ENCODE measurements around the gene LRRC18.

LRRC18 gene

DNA sequence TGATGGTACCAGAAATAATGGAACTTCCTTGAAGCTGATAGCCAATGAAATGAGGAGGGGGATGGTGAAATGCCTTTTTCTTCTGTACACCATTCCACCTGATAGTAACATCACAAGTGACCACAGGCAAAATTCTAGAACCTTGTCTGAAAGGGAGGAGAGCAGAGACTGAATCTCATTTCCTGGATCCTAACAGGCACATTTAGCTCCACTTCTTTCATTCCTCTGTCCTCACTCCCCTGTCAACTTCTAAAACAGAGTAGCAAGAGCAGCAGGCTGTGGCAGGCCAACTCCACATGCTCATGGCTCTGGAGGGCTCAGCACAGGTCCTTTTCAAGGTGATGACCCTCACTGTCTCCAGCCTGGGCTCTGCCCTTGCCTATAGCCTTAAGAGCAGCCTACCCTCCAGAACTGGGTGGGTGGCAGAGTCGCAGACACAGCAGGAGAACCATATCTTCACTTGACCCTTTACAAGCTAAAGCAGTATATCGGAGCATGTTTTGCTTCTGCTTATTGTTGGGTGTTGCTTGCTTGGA, at the start of gene LRRC18:
TSS of gene LRRC18 (minus strand) at position 51 of the 536 bp plus-strand sequence. CDS start 25,685 bp downstream, outside the sequence.
- DNase-seq (ENCODE audit: low read depth in 2 of 2), result no peak

GRCh38 chr10:48985621-48986158, 46.0 kb upstream of the LRRC18 start:
- DNase-seq (ENCODE audit: low read depth in 2 of 2), result no peak

DNA sequence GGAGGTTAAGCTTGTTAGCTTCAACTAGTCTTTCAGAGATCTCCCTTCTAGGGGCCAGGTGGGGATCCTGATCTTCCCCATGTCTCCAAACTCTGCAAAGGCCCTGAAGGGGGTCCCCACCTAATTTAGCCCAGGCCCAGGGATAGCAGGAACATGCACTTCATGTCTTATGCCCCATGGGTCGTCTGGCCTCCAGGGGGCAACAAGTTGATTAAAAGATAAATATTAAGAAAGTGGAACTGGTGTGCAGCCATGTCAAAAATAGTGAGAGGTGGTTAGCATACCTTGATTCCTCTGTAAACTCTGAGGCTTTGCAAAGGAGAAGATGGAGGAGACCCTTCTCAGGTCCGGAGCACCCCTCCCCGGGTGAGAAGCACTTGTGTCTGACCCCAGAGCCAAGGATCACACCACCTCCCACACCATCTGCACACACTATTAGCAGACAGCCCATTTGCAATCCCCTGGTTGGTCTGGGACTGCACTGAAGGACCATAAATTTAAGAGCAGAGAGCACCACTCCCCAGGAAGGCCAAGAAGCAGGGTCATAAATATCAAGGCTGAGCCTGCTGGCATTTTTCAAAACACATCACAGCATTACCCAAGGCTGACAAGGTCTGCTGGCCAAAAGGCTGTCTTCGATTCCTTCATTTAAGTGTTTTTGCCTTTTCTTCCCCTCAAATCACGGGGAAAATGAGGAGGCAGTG, 44.2 kb upstream of the LRRC18 start:
- no peak for DNase-seq (ENCODE audit: low read depth in 2 of 2)

DNA sequence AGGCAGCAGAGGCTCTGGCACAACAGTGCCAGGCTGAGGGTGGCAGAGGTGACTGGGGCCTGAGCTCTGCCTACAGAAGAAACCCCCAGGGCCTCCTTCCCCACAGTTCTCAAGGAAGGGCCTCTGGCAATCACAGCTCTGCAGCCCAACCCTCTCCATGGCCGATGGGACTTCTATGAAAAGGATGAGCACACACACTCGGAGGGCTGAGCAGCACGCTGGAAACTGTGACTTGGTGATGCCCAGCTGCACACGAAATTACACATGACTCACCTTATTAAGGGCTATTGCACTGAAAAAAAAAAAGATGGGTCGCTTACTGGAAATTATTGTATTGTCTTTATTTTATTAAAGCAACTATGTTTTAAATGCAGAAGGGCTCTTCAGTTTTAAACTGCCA, 42.9 kb upstream of the LRRC18 start:
- DNase-seq (ENCODE audit: low read depth in 2 of 2), result no peak

- peak; percentile 3 to 10 for DNase-seq (ENCODE audit: low read depth in 2 of 2)
Measured at GRCh38 chr10:48981310-48981907, 41.8 kb upstream of the LRRC18 start.

DNA sequence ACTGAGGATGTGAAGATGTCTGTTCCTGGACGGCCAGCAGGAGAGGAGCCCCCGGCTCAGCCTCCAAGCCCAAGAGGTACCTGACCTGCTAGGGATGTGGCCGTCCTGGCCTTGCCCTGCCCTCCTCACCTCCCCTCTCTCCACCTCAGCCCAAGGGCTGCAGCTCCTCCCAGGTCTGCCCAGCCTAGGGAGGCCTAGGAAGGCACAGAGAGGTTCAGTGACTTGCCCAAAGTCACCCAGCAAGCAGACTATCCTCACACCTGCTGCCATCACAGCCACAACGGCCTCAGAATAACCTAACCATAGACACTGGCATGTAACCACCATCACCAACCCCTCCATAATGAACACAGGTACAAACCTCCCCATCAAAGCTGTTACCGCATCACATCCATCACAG, 38.7 kb upstream of the LRRC18 start:
- DNase-seq (ENCODE audit: low read depth in 2 of 2), result no peak

DNA sequence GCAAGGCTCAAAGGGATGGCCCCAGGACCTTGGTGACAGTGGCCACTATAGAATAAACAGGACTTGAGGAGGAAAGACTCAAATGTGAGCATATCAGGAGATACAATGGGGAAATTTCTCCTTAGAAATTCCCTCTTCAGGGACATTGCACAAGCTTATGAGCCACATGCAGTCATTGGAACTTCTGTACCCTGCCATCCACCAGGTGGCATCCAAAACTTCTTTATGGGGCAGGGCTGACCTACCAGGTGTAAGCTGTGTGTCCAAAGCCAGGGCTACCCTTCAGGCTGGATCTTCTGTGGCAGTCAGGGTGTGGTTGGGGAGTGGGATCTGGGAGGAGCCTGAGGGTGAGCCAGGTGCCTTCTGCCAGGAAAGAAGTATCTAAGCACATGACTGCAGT, 36.6 kb upstream of the LRRC18 start:
- DNase-seq (ENCODE audit: low read depth in 2 of 2), result no peak

GRCh38 chr10:48974510-48975156, 35.0 kb upstream of the LRRC18 start:
- no peak for DNase-seq (ENCODE audit: low read depth in 2 of 2)

DNA sequence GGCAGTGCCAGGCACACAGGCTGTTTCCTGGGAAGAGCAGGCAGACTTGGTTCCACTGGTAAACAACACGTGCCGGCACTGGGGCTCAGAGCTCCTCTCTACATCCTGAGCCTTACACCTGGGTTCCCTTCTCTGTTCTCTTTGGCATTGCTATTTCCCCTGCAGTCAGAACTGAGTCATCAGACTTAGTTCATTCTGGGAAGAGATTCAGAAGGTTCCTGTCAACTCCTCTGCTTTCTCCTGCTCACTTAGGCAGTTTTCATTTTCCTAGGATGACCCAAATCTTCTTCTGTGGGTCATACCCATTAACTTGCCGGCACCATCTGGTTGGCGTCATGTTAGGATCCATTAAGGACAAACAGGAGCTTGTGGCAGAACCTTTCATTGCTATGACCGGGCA, 33.4 kb upstream of the LRRC18 start:
- DNase-seq (ENCODE audit: low read depth in 2 of 2), result no peak

DNA sequence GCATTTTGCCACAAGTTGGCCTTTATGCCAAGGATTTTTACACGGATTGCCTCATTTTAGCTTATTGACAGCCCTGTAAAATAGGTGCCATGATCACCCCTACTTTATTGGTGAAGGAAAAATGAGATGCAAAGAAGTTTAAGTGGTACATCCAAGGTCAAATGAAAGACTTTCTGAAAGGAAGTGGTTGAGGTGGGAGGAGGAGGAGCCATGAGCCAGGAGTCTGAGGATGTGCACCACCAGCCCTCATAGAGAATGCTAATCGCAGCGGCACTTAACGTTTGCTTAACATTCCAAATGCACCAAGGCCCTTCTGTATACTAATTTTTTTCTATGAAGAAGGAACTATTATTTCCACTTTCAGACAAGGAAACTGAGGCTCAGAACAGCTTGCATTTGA, 31.0 kb upstream of the LRRC18 start:
- DNase-seq (ENCODE audit: low read depth in 2 of 2), result no peak

GRCh38 chr10:48970046-48970445, 30.4 kb upstream of the LRRC18 start:
- DNase-seq (ENCODE audit: low read depth in 2 of 2), result no peak

GRCh38 chr10:48968036-48968435, 28.4 kb upstream of the LRRC18 start:
- no peak for DNase-seq (ENCODE audit: low read depth in 2 of 2)

DNA sequence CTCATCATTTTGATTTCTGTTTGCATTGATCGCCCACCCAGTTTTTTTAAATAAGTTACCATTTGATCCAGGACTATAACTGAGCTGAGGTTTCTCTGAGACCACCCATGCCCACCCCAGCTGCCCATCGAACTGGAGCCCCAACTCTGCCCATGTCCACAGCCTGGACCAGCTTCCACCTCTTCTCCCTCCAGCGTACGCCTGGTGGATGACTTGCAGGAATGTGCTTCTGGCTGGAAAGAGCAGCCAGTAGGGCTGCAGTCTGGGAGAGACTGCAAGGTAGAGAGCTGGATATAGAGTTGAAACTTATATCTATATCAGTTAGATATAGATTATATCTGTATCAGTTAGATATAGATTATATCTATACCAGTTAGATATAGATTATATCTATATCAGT, 25.8 kb upstream of the LRRC18 start:
- DNase-seq (ENCODE audit: low read depth in 2 of 2), result no peak

- DNase-seq (ENCODE audit: low read depth in 2 of 2), result no peak
Measured at GRCh38 chr10:48964038-48964437, 24.4 kb upstream of the LRRC18 start.

DNA sequence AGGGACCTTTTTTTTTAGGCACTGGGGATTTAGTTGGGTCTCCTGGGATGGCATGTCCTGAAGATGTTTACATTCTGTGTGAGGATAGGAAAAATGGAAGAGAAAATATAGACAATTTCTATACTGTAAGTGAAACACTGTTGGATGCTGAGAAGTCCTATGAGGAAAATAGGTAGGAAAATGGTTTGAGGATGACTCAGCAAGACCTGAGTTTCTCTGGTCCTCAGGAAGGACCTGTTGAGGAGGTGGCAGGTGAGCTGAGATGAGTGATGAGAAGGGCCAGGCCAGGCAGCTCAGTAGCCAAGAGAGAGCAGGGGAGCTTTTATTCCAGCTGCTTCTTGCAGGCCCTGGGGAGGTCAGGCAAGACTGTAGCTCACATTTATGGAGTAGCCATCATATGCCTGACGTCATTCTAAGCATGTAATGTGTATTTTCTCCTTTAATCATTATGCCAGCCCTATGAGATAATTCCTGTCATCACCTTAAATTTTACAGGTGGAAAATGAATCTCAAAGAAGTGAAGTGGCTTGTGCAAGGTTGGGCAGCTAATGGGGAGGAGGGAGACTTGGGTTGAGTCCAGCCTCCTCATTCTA, 19.1 kb upstream of the LRRC18 start:
- DNase-seq (ENCODE audit: low read depth in 2 of 2), result no peak

- DNase-seq (ENCODE audit: low read depth in 2 of 2), result no peak
Measured at GRCh38 chr10:48957361-48958151, 17.9 kb upstream of the LRRC18 start.

GRCh38 chr10:48951707-48952106, 12.1 kb upstream of the LRRC18 start:
- no peak for DNase-seq (ENCODE audit: low read depth in 2 of 2)

DNA sequence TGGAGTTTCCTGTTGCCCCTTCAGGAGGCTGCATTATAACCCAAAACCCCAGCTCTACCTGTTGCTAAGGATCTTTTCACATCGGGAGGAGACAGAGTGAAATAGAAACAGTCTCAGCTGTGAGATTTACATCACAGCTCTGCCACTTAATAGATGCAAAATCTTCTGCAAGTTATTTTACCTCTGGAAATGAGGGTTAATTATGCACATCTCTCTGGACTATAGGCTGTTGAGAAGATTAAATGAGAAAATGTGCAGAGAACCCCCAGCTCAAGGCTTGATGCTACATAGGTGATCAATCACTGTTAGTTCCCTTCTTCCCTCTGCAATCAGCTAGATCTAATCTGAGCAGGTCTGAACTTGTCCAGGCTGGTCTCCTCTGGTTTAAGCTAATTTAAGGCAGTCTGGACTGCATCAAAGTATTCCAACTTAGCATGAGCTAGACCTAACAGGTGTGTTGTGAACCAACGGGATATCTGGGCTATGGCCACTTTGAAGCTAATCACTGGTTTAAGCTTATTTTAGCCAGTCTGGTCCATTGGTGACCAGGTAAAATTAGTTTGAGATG, 8.9 kb upstream of the LRRC18 start:
- DNase-seq (ENCODE audit: low read depth in 2 of 2), result no peak

- no peak for DNase-seq (ENCODE audit: low read depth in 2 of 2)
Measured at GRCh38 chr10:48947690-48948469, 8.2 kb upstream of the LRRC18 start.

DNA sequence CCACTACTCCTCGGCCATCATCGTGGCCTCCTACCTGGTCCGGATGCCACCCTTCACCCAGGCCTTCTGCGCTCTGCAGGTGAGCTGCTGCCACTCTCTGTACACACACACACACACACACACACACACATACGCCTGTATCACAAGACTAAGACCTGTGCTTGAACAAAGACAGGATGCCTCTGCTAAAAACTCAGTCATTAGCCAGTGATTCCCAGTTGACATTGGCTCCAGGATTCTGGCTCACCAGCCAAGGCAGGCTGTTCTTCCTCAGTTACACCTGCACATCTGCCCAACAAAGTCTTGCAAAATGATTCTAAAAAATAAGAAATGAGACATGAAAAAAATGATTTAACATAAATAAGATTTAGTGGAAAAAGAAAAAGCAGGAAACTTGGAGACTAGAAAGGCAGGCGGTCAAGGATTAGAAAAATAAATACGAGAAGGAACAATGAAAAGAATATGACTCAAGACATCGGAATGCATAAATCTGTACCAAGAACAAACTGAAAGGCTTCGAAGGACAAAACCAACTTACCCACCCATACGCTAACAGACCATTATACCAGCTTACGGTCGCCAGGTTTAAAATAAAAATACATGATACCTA, 7.4 kb upstream of the LRRC18 start:
- no peak for DNase-seq (ENCODE audit: low read depth in 2 of 2)

All from activated CD4-positive, alpha-beta T cell treated with anti-CD3 and anti-CD28 coated beads for 24 hours (primary cell).